HepG2 (cell line): ENCODE data around the gene DOCK10.

Experiments used
- HNRNPL ChIP-seq: fragments of 200-400 bp; formaldehyde crosslinking; IDR thresholded peaks from 2 replicates; pipeline ENCODE4 v1.6.1; 2017; ENCODE audit warnings: mild to moderate bottlenecking, low read depth, low read length
- POLR2A ChIP-seq, 2 experiments: IDR thresholded peaks; 2 replicates each; pipeline ENCODE4 v1.6.1; 2011; ENCODE audit warnings: low read depth in 2 of 2, low read length in 2 of 2, mild to moderate bottlenecking in 1 of 2, moderate library complexity in 1 of 2; ENCODE audit not compliant: insufficient read depth in 1 of 2

DNA sequence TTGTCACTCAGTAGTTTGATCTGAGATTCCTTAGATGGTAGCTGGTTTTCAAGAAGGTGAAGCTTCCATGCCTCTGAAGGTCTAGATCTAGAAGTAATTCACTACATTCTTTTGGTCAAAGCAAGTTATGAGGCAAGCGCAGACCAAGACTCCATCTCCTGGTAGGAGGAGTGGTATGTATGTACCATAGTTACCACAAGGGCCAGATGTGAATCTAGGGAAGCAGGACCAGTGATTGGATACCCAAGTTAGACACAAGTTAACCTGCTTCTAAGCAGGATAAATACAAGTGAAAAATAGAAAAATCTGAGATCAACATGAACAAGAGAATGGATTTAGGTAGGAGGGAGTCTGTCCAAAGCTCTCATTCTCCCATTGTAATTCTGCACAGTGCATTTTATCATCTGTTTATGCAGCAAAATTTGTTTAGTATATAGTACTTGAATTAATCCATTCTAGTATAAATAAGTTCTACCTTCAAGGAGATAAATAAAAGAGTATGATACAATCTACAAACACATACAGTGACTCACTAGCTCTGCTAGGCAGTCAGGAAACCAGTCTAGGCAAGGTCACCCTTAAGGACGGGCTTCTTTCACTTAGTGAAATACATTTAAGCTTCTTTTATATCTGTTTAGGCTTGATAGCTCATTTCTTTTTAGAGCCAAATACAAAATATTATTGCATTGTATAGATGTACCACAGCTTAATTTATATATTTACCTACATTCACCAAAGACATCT is 14.2 kb upstream of the DOCK10 start:
- TF ChIP-seq HNRNPL (no peak), POLR2A (IDR thresholded peaks at IDR 0.05; ENCODE audit: insufficient read depth in 1 of 2, low read depth in 2 of 2, low read length in 2 of 2) (no peak)
